OCI-LY1 (cell line): ENCODE results near the gene KCNK4.

Experiments
- H2AFZ ChIP-seq: fragments of 200-600 bp; sonication (generic), shearing (Covaris generic); 2 replicates; pipeline ENCODE4 v1.6.0; 2014; ENCODE audit warnings: antibody characterized with exemption, mild to moderate bottlenecking, low read length
- H3F3A ChIP-seq: fragments of 200-600 bp; sonication (generic), shearing (Covaris generic); 2 replicates; pipeline ENCODE4 v1.6.0; 2014; ENCODE audit warnings: mild to moderate bottlenecking, antibody characterized with exemption, low read length, moderate library complexity; ENCODE audit not compliant: insufficient read depth
- H3K27ac ChIP-seq: fragments of 200-600 bp; sonication (generic); 2 replicates; pipeline ENCODE4 v1.5.1; 2014; ENCODE audit warnings: low read length, mixed run types, mild to moderate bottlenecking, low read depth; ENCODE audit not compliant: poor library complexity, severe bottlenecking
- H3K27me3 ChIP-seq: fragments of 200-600 bp; sonication (generic); 2 replicates; pipeline ENCODE4 v1.6.0; 2014; ENCODE audit warnings: antibody characterized with exemption, mild to moderate bottlenecking, low read length, moderate library complexity; ENCODE audit not compliant: insufficient read depth
- H3K36me3 ChIP-seq: fragments of 200-600 bp; sonication (generic); 2 replicates; pipeline ENCODE4 v1.6.1; 2014; ENCODE audit warnings: mild to moderate bottlenecking, antibody characterized with exemption, low read length, moderate library complexity, mixed read lengths; ENCODE audit not compliant: insufficient read depth
- H3K4me1 ChIP-seq: fragments of 200-600 bp; sonication (generic); 2 replicates; pipeline ENCODE4 v1.5.1; 2014; ENCODE audit warnings: mild to moderate bottlenecking, low read length, moderate library complexity; ENCODE audit not compliant: insufficient read depth, severe bottlenecking
- H3K4me2 ChIP-seq: fragments of 200-600 bp; sonication (generic), shearing (Covaris generic); 2 replicates; pipeline ENCODE4 v1.6.1; 2014; ENCODE audit warnings: low read length
- H3K4me3 ChIP-seq: fragments of 200-600 bp; sonication (generic); 2 replicates; pipeline ENCODE4 v1.5.1; 2014; ENCODE audit warnings: low read length, low read depth, mild to moderate bottlenecking, mixed read lengths; ENCODE audit not compliant: poor library complexity, severe bottlenecking
- H3K79me2 ChIP-seq: fragments of 200-600 bp; shearing (Covaris generic); 2 replicates; pipeline ENCODE4 v1.6.1; 2016; ENCODE audit warnings: mixed run types, low read length, mixed read lengths; ENCODE audit not compliant: insufficient read depth
- H3K9ac ChIP-seq: fragments of 200-600 bp; sonication (generic), shearing (Covaris generic); 2 replicates; pipeline ENCODE4 v1.6.1; 2014; ENCODE audit warnings: mild to moderate bottlenecking, low read length, mixed read lengths
- H3K9me2 ChIP-seq: fragments of 200-600 bp; sonication (generic), shearing (Covaris generic); 2 replicates; pipeline ENCODE4 v1.6.1; 2014; ENCODE audit warnings: low read depth, mild to moderate bottlenecking, low read length, mixed read lengths
- H3K9me3 ChIP-seq: fragments of 200-600 bp; shearing (Covaris generic); 2 replicates; pipeline ENCODE4 v1.6.1; 2014; ENCODE audit warnings: low read length, mixed read lengths
- H4K20me1 ChIP-seq: fragments of 200-600 bp; sonication (generic), shearing (Covaris generic); 2 replicates; pipeline ENCODE4 v1.6.0; 2016; ENCODE audit warnings: mild to moderate bottlenecking, low read length; ENCODE audit not compliant: insufficient read depth
- EZH2 ChIP-seq: fragments of 200-600 bp; sonication (generic), shearing (Covaris generic); IDR thresholded peaks from 2 replicates; pipeline ENCODE4 v1.8.0; 2017; ENCODE audit warnings: borderline replicate concordance, mixed run types, mild to moderate bottlenecking, antibody characterized with exemption, low read length, moderate library complexity, mixed read lengths
- TF ChIP-seq, protein P1 (sequence below): fragments of 200-600 bp; sonication (generic), shearing (Covaris generic); IDR thresholded peaks from 2 replicates; pipeline ENCODE4 v1.5.1; 2017; ENCODE audit warnings: mild to moderate bottlenecking, antibody characterized with exemption, low read length, moderate library complexity, mixed read lengths

Gene KCNK4

DNA sequence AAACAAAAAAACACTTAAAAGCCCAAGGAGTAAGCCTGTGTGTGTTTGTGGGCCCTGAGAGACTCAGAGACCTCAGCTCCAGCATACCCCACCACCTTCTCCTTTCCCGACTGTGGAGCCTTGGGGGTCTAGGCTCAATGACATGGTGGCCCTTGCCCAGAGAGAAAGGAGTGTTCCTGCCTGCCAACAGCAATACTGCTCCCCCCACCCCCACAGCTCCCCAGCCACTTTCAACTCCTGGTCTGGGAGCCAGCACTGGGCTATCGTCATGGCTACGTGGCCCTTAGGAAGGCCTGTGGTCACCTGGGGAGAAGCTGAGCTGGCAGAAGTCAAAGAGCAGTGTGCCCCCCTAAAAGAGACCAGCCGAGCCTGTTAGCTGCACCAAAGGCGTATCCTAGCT is 47.0 kb upstream of the KCNK4 start:
- H3K4me2 ChIP-seq: no peak overlapping the region
- H3F3A ChIP-seq: peaks cover 4% of the 10 kb centered on the region; the same call in 1 of the 2 replicates
- no peaks in the 10 kb centered on the region for H3K27me3 ChIP-seq
- no peak overlapping the region for H2AFZ ChIP-seq
- no peak overlapping the region for H3K9ac ChIP-seq
- no peaks in the 10 kb centered on the region for H4K20me1 ChIP-seq
- H3K79me2 ChIP-seq: no peaks in the 10 kb centered on the region; the same call in 1 of the 2 replicates
- H3K27ac ChIP-seq: peak overlapping the region; percentile 73
- H3K36me3 ChIP-seq: peaks cover 22% of the 10 kb centered on the region; the same call in 1 of the 2 replicates
- H3K4me1 ChIP-seq: peaks cover 62% of the 10 kb centered on the region
- no peak for TF ChIP-seq EZH2
- TF ChIP-seq, protein P1, sequence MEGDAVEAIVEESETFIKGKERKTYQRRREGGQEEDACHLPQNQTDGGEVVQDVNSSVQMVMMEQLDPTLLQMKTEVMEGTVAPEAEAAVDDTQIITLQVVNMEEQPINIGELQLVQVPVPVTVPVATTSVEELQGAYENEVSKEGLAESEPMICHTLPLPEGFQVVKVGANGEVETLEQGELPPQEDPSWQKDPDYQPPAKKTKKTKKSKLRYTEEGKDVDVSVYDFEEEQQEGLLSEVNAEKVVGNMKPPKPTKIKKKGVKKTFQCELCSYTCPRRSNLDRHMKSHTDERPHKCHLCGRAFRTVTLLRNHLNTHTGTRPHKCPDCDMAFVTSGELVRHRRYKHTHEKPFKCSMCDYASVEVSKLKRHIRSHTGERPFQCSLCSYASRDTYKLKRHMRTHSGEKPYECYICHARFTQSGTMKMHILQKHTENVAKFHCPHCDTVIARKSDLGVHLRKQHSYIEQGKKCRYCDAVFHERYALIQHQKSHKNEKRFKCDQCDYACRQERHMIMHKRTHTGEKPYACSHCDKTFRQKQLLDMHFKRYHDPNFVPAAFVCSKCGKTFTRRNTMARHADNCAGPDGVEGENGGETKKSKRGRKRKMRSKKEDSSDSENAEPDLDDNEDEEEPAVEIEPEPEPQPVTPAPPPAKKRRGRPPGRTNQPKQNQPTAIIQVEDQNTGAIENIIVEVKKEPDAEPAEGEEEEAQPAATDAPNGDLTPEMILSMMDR: no peak
- no peaks in the 10 kb centered on the region for H3K9me2 ChIP-seq
- no peaks in the 10 kb centered on the region for H3K9me3 ChIP-seq
- no peak overlapping the region for H3K4me3 ChIP-seq

DNA sequence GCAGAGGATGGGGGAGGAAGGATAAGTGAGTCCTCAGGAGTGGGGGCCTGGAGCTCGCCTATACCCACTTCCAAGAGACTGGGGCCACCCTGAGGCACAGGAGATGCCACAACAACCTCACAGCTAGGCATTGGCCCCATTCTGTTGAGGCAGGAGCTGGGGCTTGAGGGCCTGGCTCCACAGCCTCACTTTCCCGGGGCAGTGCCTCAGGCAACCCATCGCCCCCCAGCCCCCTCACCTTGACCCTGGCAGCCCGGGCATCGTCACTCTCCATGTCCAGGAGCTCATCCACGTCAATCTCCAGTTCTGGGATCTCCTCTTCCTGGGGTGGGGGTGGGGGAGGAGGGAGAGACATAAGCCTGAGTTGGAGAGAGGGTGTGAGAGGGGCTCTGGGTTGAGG is 46.1 kb upstream of the KCNK4 start:
- Histone ChIP-seq H4K20me1 (no peaks in the 10 kb centered on the region), H3K9me2 (no peaks in the 10 kb centered on the region), H2AFZ (no peak overlapping the region), H3K4me2 (peak overlapping the region; percentile 79), H3K79me2 (no peaks in the 10 kb centered on the region; the same call in 1 of the 2 replicates), H3K9ac (peak overlapping the region; percentile 91), H3F3A (0 out of 2 replicates have a peak, but pooled peaks cover 3% of the 10 kb centered on the region), H3K4me3 (peak overlapping the region; percentile 91), H3K27me3 (no peaks in the 10 kb centered on the region), H3K9me3 (no peaks in the 10 kb centered on the region), H3K36me3 (peaks cover 21% of the 10 kb centered on the region; the same call in 1 of the 2 replicates), H3K27ac (peak overlapping the region; percentile 85), H3K4me1 (peaks cover 54% of the 10 kb centered on the region)
- no peak for TF ChIP-seq EZH2
- TF ChIP-seq, protein P1: no peak

DNA sequence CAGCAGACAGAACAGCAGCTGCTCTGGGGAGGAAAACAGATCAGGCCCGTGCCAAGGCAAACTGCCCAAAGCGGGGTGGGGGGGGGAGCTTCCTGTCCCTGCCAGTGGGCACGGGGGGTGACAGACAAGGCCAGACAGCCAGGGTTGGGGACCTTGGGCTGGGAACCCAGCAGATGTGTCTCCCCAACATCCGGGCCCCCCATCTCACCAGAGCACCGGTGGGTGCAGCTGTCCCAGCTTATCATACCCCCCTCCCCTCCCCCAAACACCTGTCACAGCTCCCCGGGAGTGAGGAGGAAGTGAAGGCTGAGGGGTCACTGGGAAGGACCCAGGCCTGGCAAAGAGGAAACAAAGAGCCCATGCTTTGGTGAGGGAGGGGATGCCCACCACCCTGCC is 45.7 kb upstream of the KCNK4 start:
- Histone ChIP-seq H3K4me3 (peak overlapping the region; percentile 91), H3K27ac (peak overlapping the region; percentile 85), H3K27me3 (no peaks in the 10 kb centered on the region), H3K9me2 (no peaks in the 10 kb centered on the region), H4K20me1 (no peaks in the 10 kb centered on the region), H2AFZ (no peak overlapping the region), H3K36me3 (peaks cover 21% of the 10 kb centered on the region; the same call in 1 of the 2 replicates), H3K4me2 (peak overlapping the region; percentile 79), H3K4me1 (peaks cover 50% of the 10 kb centered on the region), H3K79me2 (no peaks in the 10 kb centered on the region; the same call in 1 of the 2 replicates), H3K9me3 (no peaks in the 10 kb centered on the region), H3F3A (0 out of 2 replicates have a peak, but pooled peaks cover 3% of the 10 kb centered on the region), H3K9ac (peak overlapping the region; percentile 91)
- no peak for TF ChIP-seq EZH2
- TF ChIP-seq, protein P1: no peak
